MM.1S (cell line): ENCODE data around the gene BORCS8.

Source experiments
- CTCF ChIP-seq: fragments of 300-600 bp; sonication (generic); IDR thresholded peaks from 2 replicates; pipeline ENCODE4 v1.5.1; 2016; ENCODE audit warnings: antibody characterized with exemption, low read length, mixed read lengths
- EZH2 ChIP-seq: fragments of 300-600 bp; sonication (generic); optimal IDR thresholded peaks from 2 replicates; pipeline ENCODE3; 2017; ENCODE audit warnings: low read depth, mild to moderate bottlenecking, antibody characterized with exemption, low read length, mixed read lengths

GRCh38 chr19:19176950-19177349, 15.0 kb downstream of the BORCS8 start:
- TF ChIP-seq CTCF (no peak), EZH2 (no peak)
